HCT116 (cell line): ENCODE results near the gene BNC2. TPM values are rescaled to one million over a fixed set of nuclear protein-coding genes. Genes with fewer than 3 reads are reported as not detected.

ENCODE experiments used
- ATAC-seq: fragments of 200-7000 bp; cut with Tn5 transposase; 2 replicates; pipeline ENCODE4 v1.9.1; 2020; ENCODE audit warnings: mild to moderate bottlenecking, moderate library complexity
- BruUV-seq: library from RNA; stranded (reverse); fragments of 400-500 nt; replicated peaks from 2 replicates; lab custom pipeline; 2021; lab: Mats Ljungman, UMichigan
- CTCF ChIA-PET: fragments of 300-600 bp; sonication (Branson Sonifier 250); formaldehyde crosslinking; loops from one replicate; lab custom pipeline; 2021; ENCODE audit warnings: antibody characterized with exemption; lab: Charles Lee
- POLR2A ChIA-PET: fragments of 300-600, 350-600 bp; sonication (Branson Sonifier 250); formaldehyde crosslinking; loops from one replicate; lab custom pipeline; 2021; ENCODE audit warnings: antibody characterized with exemption; lab: Charles Lee
- RAD21 ChIA-PET, 2 experiments: fragments of 300-600 bp; sonication (Branson Sonifier 250); formaldehyde crosslinking; loops; one replicate each; lab custom pipeline; 2023; ENCODE audit warnings: low total read pairs in 2 of 2; ENCODE audit not compliant: uncharacterized antibody in 2 of 2, unreplicated experiment in 2 of 2, low non-redundant PET in 1 of 2; lab: Charles Lee
- DNase-seq: peaks from one replicate; pipeline ENCODE4 v3.0.0-alpha.2; 2010; ENCODE audit warnings: low read depth, low spot score
- H2AFZ ChIP-seq: fragments of 200-600 bp; shearing (Covaris generic), sonication (generic); 2 replicates; pipeline ENCODE4 v1.6.1; 2017; ENCODE audit warnings: low read depth, mixed run types, mixed read lengths, antibody characterized with exemption, low read length; ENCODE audit not compliant: poor library complexity, severe bottlenecking
- H3K27ac ChIP-seq: 2 replicates; pipeline ENCODE4 v1.5.1; 2012; ENCODE audit warnings: low read depth, low read length
- H3K27me3 ChIP-seq: fragments of 200-600 bp; sonication (generic); 2 replicates; pipeline ENCODE4 v1.6.1; 2016; ENCODE audit warnings: mixed run types, low read length, mixed read lengths; ENCODE audit not compliant: insufficient read depth
- H3K36me3 ChIP-seq, 2 experiments: fragments of 200-500 bp in 1 of 2; fragments of 200-600 bp in 1 of 2; sonication (Bioruptor generic) in 1 of 2; sonication (generic) in 1 of 2; 2 replicates each; pipeline versions ENCODE4 v1.5.1 to v1.6.1; 2014 to 2016; ENCODE audit warnings: low read length in 2 of 2, inconsistent platforms in 1 of 2, mixed read lengths in 1 of 2, mixed run types in 1 of 2; ENCODE audit not compliant: insufficient read depth in 2 of 2, control insufficient read depth in 1 of 2
- H3K4me1 ChIP-seq, 2 experiments: fragments of 200-600 bp in 1 of 2; sonication (generic) in 1 of 2; 2 replicates each; pipeline versions ENCODE4 v1.5.1 to v1.6.1; 2012 to 2017; ENCODE audit warnings: low read length in 2 of 2, inconsistent platforms in 1 of 2, mild to moderate bottlenecking in 1 of 2, mixed read lengths in 1 of 2, mixed run types in 1 of 2, moderate library complexity in 1 of 2; ENCODE audit not compliant: insufficient read depth in 2 of 2, control insufficient read depth in 1 of 2
- H3K4me2 ChIP-seq: fragments of 200-600 bp; sonication (generic); 2 replicates; pipeline ENCODE4 v1.6.1; 2017; ENCODE audit warnings: mixed run types, low read length, mixed read lengths
- H3K4me3 ChIP-seq, 2 experiments: fragments of 200-600 bp in 1 of 2; sonication (generic) in 1 of 2; replicated peaks in 1 of 2; 2 replicates each; pipeline ENCODE4 v1.5.1; 2011 to 2016; ENCODE audit warnings: low read length in 2 of 2, control low read depth in 1 of 2, low read depth in 1 of 2, mild to moderate bottlenecking in 1 of 2, mixed read lengths in 1 of 2, mixed run types in 1 of 2
- H3K79me2 ChIP-seq: fragments of 200-600 bp; sonication (generic); 2 replicates; pipeline ENCODE4 v1.6.1; 2017; ENCODE audit warnings: mild to moderate bottlenecking, mixed run types, low read length, moderate library complexity, mixed read lengths; ENCODE audit not compliant: insufficient read depth
- H3K9ac ChIP-seq: fragments of 200-600 bp; sonication (generic); 2 replicates; pipeline ENCODE4 v1.6.1; 2016; ENCODE audit warnings: low read length, mixed read lengths
- H3K9me2 ChIP-seq: fragments of 200-600 bp; sonication (generic), shearing (Covaris generic); 2 replicates; pipeline ENCODE4 v1.6.1; 2017; ENCODE audit warnings: mixed run types, mild to moderate bottlenecking, moderate library complexity; ENCODE audit not compliant: insufficient read depth
- H3K9me3 ChIP-seq, 2 experiments: fragments of 200-500 bp in 1 of 2; fragments of 200-600 bp in 1 of 2; sonication (Bioruptor generic) in 1 of 2; sonication (generic) in 1 of 2; 2 replicates each; pipeline ENCODE4 v1.6.1; 2014 to 2017; ENCODE audit warnings: low read length in 2 of 2, mixed read lengths in 2 of 2, inconsistent platforms in 1 of 2, low read depth in 1 of 2, mild to moderate bottlenecking in 1 of 2, mixed run types in 1 of 2, moderate library complexity in 1 of 2; ENCODE audit not compliant: control insufficient read depth in 1 of 2, insufficient read depth in 1 of 2
- H4K20me1 ChIP-seq: fragments of 200-600 bp; sonication (generic), shearing (Covaris generic); 2 replicates; pipeline ENCODE4 v1.6.1; 2017; ENCODE audit warnings: mixed run types, mild to moderate bottlenecking, moderate library complexity; ENCODE audit not compliant: insufficient read depth
- CEBPB ChIP-seq: IDR thresholded peaks from 2 replicates; pipeline ENCODE4 v1.6.1; 2012; ENCODE audit warnings: low read depth
- CTCF ChIP-seq, 3 experiments: fragments of 200-600 bp in 1 of 3; sonication (generic) in 1 of 3; IDR thresholded peaks in 2 of 3; conservative IDR thresholded peaks in 1 of 3; 2 replicates each; pipeline ENCODE4 v1.5.1; 2012 to 2017; ENCODE audit warnings: low read depth in 2 of 3, low read length in 2 of 3, antibody characterized with exemption in 1 of 3, borderline replicate concordance in 1 of 3, control low read depth in 1 of 3, mild to moderate bottlenecking in 1 of 3, mixed read lengths in 1 of 3, mixed run types in 1 of 3, moderate library complexity in 1 of 3; ENCODE audit not compliant: insufficient read depth in 1 of 3
- ELF1 ChIP-seq: IDR thresholded peaks from 2 replicates; pipeline ENCODE4 v1.6.1; 2012; ENCODE audit warnings: low read depth, borderline replicate concordance
- EZH2 ChIP-seq: fragments of 200-600 bp; sonication (generic); IDR thresholded peaks from 2 replicates; pipeline ENCODE4 v1.6.1; 2017; ENCODE audit warnings: antibody characterized with exemption, mixed run types
- EZH2phosphoT487 ChIP-seq: fragments of 200-600 bp; IDR thresholded peaks from 2 replicates; pipeline ENCODE4 v1.6.1; 2018; ENCODE audit warnings: antibody characterized with exemption, borderline replicate concordance
- FOSL1 ChIP-seq: IDR thresholded peaks from 2 replicates; pipeline ENCODE4 v1.6.1; 2012; ENCODE audit warnings: low read depth
- MAX ChIP-seq: IDR thresholded peaks from 2 replicates; pipeline ENCODE4 v1.6.1; 2012
- POLR2A ChIP-seq: IDR thresholded peaks from 2 replicates; pipeline ENCODE4 v1.7.0; 2011; ENCODE audit warnings: borderline replicate concordance; ENCODE audit not compliant: insufficient read depth, insufficient read length; ENCODE audit errors: extremely low read depth
- REST ChIP-seq: IDR thresholded peaks from 2 replicates; pipeline ENCODE4 v1.6.1; 2012; ENCODE audit warnings: low read depth
- SIN3A ChIP-seq: IDR thresholded peaks from 2 replicates; pipeline ENCODE4 v1.6.1; 2012; ENCODE audit warnings: low read depth
- SP1 ChIP-seq: IDR thresholded peaks from 2 replicates; pipeline ENCODE4 v1.6.1; 2012; ENCODE audit warnings: low read depth
- SRF ChIP-seq: IDR thresholded peaks from 2 replicates; pipeline ENCODE4 v1.6.1; 2012; ENCODE audit warnings: low read depth
- ZFX ChIP-seq: fragments of 450-650 bp; IDR thresholded peaks from 2 replicates; pipeline ENCODE4 v1.6.1; 2017
- intact Hi-C: fragments of 100-400 bp; cut with micrococcal nuclease; formaldehyde crosslinking; loops from 2 replicates; pipeline ENCODE4 v1.10.0; 2022
- total RNA-seq: library from RNA; stranded (reverse); gene quantifications from one replicate; pipeline ENCODE4 v1.2.1, GENCODE V29; 2021; ENCODE audit not compliant: unreplicated experiment

Gene BNC2
- total RNA-seq, 1 experiment from 2014 or later, result 0.37 TPM

- Histone ChIP-seq H3K36me3 (no peaks in the 10 kb centered on the region), H3K4me2 (no peak overlapping the region), H3K27ac (no peak overlapping the region), H3K9me2 (no peaks in the 10 kb centered on the region), H3K4me3 (no peak overlapping the region), H3K27me3 (no peaks in the 10 kb centered on the region), H3K9me3 (no peaks in the 10 kb centered on the region), H3K79me2 (no peaks in the 10 kb centered on the region), H3K4me1 (no peaks in the 10 kb centered on the region), H2AFZ (no peak overlapping the region), H3K9ac (no peak overlapping the region), H4K20me1 (no peaks in the 10 kb centered on the region)
- ChIA-PET CTCF (no interaction called here), RAD21 (no interaction called here), POLR2A (no interaction called here)
- no peak for TF ChIP-seq ZFX
- no peak for TF ChIP-seq FOSL1
- TF ChIP-seq EZH2phosphoT487, result no peak
- no peak for TF ChIP-seq MAX
- no peak for TF ChIP-seq SRF
- no peak for TF ChIP-seq EZH2
- TF ChIP-seq POLR2A, result no peak
- TF ChIP-seq SP1, result no peak
- no peak for TF ChIP-seq SIN3A
- TF ChIP-seq CTCF (IDR thresholded peaks at IDR 0.05 in 2 of 3, conservative IDR thresholded peaks at IDR 0.05 in 1 of 3; ENCODE audit: borderline replicate concordance in 1 of 3, insufficient read depth in 1 of 3, low read depth in 2 of 3, low read length in 2 of 3), result no peak
- TF ChIP-seq ELF1, result no peak
- TF ChIP-seq REST, result no peak
- no peak for TF ChIP-seq CEBPB
- intact Hi-C loops, result no loop called here
- BruUV-seq, result no TSS peak
- ATAC-seq (no peak), DNase-seq (no peak)
Measured at GRCh38 chr9:16679327-16679821, 191.1 kb downstream of the BNC2 start.
